ENCODE data around the gene ATRNL1. TPM values are rescaled to one million over a fixed set of nuclear protein-coding genes. Genes with fewer than 3 reads are reported as not detected.

ATRNL1 gene
- polyA plus RNA-seq, 1 of the 3 experiments (the other 2 are of a cell fraction), result 0.67 TPM

GRCh38 chr10:115844591-115844990, 751.4 kb downstream of the ATRNL1 start (continued):
- TF ChIP-seq, protein P1, sequence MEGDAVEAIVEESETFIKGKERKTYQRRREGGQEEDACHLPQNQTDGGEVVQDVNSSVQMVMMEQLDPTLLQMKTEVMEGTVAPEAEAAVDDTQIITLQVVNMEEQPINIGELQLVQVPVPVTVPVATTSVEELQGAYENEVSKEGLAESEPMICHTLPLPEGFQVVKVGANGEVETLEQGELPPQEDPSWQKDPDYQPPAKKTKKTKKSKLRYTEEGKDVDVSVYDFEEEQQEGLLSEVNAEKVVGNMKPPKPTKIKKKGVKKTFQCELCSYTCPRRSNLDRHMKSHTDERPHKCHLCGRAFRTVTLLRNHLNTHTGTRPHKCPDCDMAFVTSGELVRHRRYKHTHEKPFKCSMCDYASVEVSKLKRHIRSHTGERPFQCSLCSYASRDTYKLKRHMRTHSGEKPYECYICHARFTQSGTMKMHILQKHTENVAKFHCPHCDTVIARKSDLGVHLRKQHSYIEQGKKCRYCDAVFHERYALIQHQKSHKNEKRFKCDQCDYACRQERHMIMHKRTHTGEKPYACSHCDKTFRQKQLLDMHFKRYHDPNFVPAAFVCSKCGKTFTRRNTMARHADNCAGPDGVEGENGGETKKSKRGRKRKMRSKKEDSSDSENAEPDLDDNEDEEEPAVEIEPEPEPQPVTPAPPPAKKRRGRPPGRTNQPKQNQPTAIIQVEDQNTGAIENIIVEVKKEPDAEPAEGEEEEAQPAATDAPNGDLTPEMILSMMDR (IDR thresholded peaks at IDR 0.05), result no peak
- TF ChIP-seq MEF2A (IDR thresholded peaks at IDR 0.05; ENCODE audit: borderline replicate concordance, low read depth) (no peak), JUND (IDR thresholded peaks at IDR 0.05) (no peak), NRF1 (IDR thresholded peaks at IDR 0.05; ENCODE audit: low read depth, low read length) (no peak), TCF12 (IDR thresholded peaks at IDR 0.05) (no peak), RXRA (IDR thresholded peaks at IDR 0.05; ENCODE audit: borderline replicate concordance, low read depth) (no peak), RAD21 (IDR thresholded peaks at IDR 0.05; ENCODE audit: low read length) (peak; percentile 17; the same call in 1 of the 2 replicates), RCOR1 (IDR thresholded peaks at IDR 0.05; ENCODE audit: low read length) (peak; percentile 36; the same call in 1 of the 2 replicates), SMC3 (IDR thresholded peaks at IDR 0.05; ENCODE audit: low read depth, low read length) (no peak), GABPA (IDR thresholded peaks at IDR 0.05; ENCODE audit: low read depth) (no peak)
- TF ChIP-seq, protein P2, sequence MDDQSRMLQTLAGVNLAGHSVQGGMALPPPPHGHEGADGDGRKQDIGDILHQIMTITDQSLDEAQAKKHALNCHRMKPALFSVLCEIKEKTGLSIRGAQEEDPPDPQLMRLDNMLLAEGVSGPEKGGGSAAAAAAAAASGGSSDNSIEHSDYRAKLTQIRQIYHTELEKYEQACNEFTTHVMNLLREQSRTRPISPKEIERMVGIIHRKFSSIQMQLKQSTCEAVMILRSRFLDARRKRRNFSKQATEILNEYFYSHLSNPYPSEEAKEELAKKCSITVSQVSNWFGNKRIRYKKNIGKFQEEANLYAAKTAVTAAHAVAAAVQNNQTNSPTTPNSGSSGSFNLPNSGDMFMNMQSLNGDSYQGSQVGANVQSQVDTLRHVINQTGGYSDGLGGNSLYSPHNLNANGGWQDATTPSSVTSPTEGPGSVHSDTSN (IDR thresholded peaks at IDR 0.05), result peak; percentile 33

- CTCF ChIA-PET, result interaction anchor here (1.1 kb wide), 1 partner anchor 46 kb away, joined by 3 read pairs; no protein-coding TSS in a partner anchor
- no peaks in the 10 kb centered on the region; a peak in 1 of 4 replicates for H3K4me1 ChIP-seq (ENCODE audit: control insufficient read depth in 1 of 2, insufficient read depth in 2 of 2, low read depth in 1 of 2, low read length in 1 of 2)
- POLR2A ChIA-PET, result no interaction called here
- DNase-seq, result no peak
- H3K36me3 ChIP-seq (replicated peaks in 1 of 2; ENCODE audit: control insufficient read depth in 1 of 2, insufficient read depth in 2 of 2, low read length in 1 of 2), result no peaks in the 10 kb centered on the region
- WGBS (ENCODE audit: low lambda C conversion rate), result 73% methylated on average over 1 of the region's 1 CpG
- H3K79me2 ChIP-seq (ENCODE audit: insufficient read depth), result no peaks in the 10 kb centered on the region
- H3F3A ChIP-seq (replicated peaks; ENCODE audit: insufficient read depth), result no peaks in the 10 kb centered on the region
- TF ChIP-seq, protein P2 (IDR thresholded peaks at IDR 0.05), result no peak
- no peak for TF ChIP-seq TEAD4 (IDR thresholded peaks at IDR 0.05; ENCODE audit: borderline replicate concordance, insufficient read depth)
- no peak for TF ChIP-seq MEF2A (IDR thresholded peaks at IDR 0.05; ENCODE audit: borderline replicate concordance, low read depth)
- no peak for TF ChIP-seq EZH2phosphoT487 (IDR thresholded peaks at IDR 0.05; ENCODE audit: borderline replicate concordance, low read depth)
- TF ChIP-seq, protein P3, sequence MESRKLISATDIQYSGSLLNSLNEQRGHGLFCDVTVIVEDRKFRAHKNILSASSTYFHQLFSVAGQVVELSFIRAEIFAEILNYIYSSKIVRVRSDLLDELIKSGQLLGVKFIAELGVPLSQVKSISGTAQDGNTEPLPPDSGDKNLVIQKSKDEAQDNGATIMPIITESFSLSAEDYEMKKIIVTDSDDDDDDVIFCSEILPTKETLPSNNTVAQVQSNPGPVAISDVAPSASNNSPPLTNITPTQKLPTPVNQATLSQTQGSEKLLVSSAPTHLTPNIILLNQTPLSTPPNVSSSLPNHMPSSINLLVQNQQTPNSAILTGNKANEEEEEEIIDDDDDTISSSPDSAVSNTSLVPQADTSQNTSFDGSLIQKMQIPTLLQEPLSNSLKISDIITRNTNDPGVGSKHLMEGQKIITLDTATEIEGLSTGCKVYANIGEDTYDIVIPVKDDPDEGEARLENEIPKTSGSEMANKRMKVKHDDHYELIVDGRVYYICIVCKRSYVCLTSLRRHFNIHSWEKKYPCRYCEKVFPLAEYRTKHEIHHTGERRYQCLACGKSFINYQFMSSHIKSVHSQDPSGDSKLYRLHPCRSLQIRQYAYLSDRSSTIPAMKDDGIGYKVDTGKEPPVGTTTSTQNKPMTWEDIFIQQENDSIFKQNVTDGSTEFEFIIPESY (IDR thresholded peaks at IDR 0.05; ENCODE audit: borderline replicate concordance, low read depth), result no peak
- TF ChIP-seq MAX (IDR thresholded peaks at IDR 0.05; ENCODE audit: low read depth), result no peak
- no peak for TF ChIP-seq NRF1 (IDR thresholded peaks at IDR 0.05; ENCODE audit: low read depth, low read length)
- no peak for TF ChIP-seq RAD21 (IDR thresholded peaks at IDR 0.05; ENCODE audit: low read length)
- no peak for TF ChIP-seq SMC3 (IDR thresholded peaks at IDR 0.05; ENCODE audit: low read depth, low read length)
- no peak for TF ChIP-seq ELF1 (IDR thresholded peaks at IDR 0.05)
- H3K9me3 ChIP-seq, result no peaks in the 10 kb centered on the region
- no peak overlapping the region for H3K27ac ChIP-seq (ENCODE audit: low read depth in 2 of 2, low read length in 1 of 2)
- no peak overlapping the region for H2AFZ ChIP-seq (ENCODE audit: low read depth)
- H3K9ac ChIP-seq, result no peak overlapping the region
- H3K4me3 ChIP-seq (ENCODE audit: low read depth in 2 of 2, low read length in 1 of 2), result no peak overlapping the region
- no peaks in the 10 kb centered on the region for H3K27me3 ChIP-seq (ENCODE audit: insufficient read depth)
- no peak overlapping the region for H3K4me2 ChIP-seq
- no peaks in the 10 kb centered on the region for H4K20me1 ChIP-seq (ENCODE audit: insufficient read depth)
- H3K9me2 ChIP-seq, result no peaks in the 10 kb centered on the region
These were observed 752.8 kb downstream of the ATRNL1 start for GRCh38 chr10:115845921-115846320.
